ENCODE data around the gene SLC2A13. TPM values are rescaled to one million over a fixed set of nuclear protein-coding genes. Genes with fewer than 3 reads are reported as not detected.

SLC2A13 gene
- total and polyA plus RNA-seq, 2 donors (not counting 3 experiments of a cell fraction or from before 2014, with no cell fraction given): 1.2 to 4.9 TPM

GRCh38 chr12:39905152-39905551, 200.7 kb downstream of the SLC2A13 start:
- no TSS peak for BruUV-seq (replicated peaks)

More at GRCh38 chr12:39905152-39905551, 200.7 kb downstream of the SLC2A13 start:
- DNase-seq (ENCODE audit: low read depth, low spot score) (no peak), FAIRE-seq (no peak)
- no peaks in the 10 kb centered on the region for H3K36me3 ChIP-seq (ENCODE audit: control insufficient read depth in 2 of 2, extremely low read depth in 1 of 2, insufficient read depth in 2 of 2, low read length in 2 of 2)
- no peak overlapping the region for H3K9ac ChIP-seq (replicated peaks; ENCODE audit: extremely low read depth, insufficient read depth, low read length)
- peaks cover 11% of the 10 kb centered on the region for H3K4me1 ChIP-seq (ENCODE audit: control insufficient read depth, extremely low read depth, insufficient read depth, low read length)
- no peaks in the 10 kb centered on the region for H4K20me1 ChIP-seq (replicated peaks; ENCODE audit: control insufficient read depth, extremely low read depth, insufficient read depth, low read length)
- H3K27ac ChIP-seq (ENCODE audit: insufficient read depth, low read depth, low read length): no peak overlapping the region
- ChIA-PET CTCF (interaction anchor here (1.3 kb wide), 1 partner anchor 10 kb away, joined by 3 read pairs; no protein-coding TSS in a partner anchor), POLR2A (interaction anchor here (0.7 kb wide), 1 partner anchor 210 kb away, joined by 4 read pairs; no protein-coding TSS in a partner anchor)
- dilution Hi-C loops (cut with MboI; ENCODE audit: extremely low pct_ligation_motif_present, low sequenced_read_pairs) (no loop called here), intact Hi-C loops (cut with micrococcal nuclease) (no loop called here)
- H3K27me3 ChIP-seq (ENCODE audit: control insufficient read depth in 2 of 2, insufficient read depth in 2 of 2, low read length in 2 of 2): no peaks in the 10 kb centered on the region
- no peaks in the 10 kb centered on the region for H3K9me3 ChIP-seq (replicated peaks; ENCODE audit: control insufficient read depth, insufficient read depth, low read length)
- TF ChIP-seq POLR2A (IDR thresholded peaks at IDR 0.05; ENCODE audit: low read depth, low read length) (no peak), GATA2 (IDR thresholded peaks at IDR 0.05; ENCODE audit: insufficient read depth, insufficient read length, low read depth, low read length) (no peak), POLR2AphosphoS5 (IDR thresholded peaks at IDR 0.05; ENCODE audit: insufficient read depth, low read depth, low read length) (no peak), EZH2 (IDR thresholded peaks at IDR 0.05; ENCODE audit: borderline replicate concordance, low read depth, low read length, severe bottlenecking) (no peak), CTCF (IDR thresholded peaks at IDR 0.05; ENCODE audit: extremely low read depth in 1 of 2, insufficient read depth in 1 of 2, low read depth in 1 of 2, low read length in 2 of 2) (no peak)
- H3K9me1 ChIP-seq (replicated peaks; ENCODE audit: control insufficient read depth, extremely low read depth, insufficient read depth, low read length): no peaks in the 10 kb centered on the region
- no peak overlapping the region for H3K4me3 ChIP-seq (replicated peaks in 1 of 3; ENCODE audit: insufficient read depth in 1 of 3, low read depth in 1 of 3, low read length in 3 of 3)
- H2AFZ ChIP-seq (ENCODE audit: low read depth, low read length): no peak overlapping the region
- no peaks in the 10 kb centered on the region for H3K79me2 ChIP-seq (ENCODE audit: control insufficient read depth, insufficient read depth, low read length)
- H3K4me2 ChIP-seq (ENCODE audit: insufficient read depth, low read length): no peak overlapping the region
